ENCODE measurements around the gene PWWP2B.

PWWP2B gene

DNA sequence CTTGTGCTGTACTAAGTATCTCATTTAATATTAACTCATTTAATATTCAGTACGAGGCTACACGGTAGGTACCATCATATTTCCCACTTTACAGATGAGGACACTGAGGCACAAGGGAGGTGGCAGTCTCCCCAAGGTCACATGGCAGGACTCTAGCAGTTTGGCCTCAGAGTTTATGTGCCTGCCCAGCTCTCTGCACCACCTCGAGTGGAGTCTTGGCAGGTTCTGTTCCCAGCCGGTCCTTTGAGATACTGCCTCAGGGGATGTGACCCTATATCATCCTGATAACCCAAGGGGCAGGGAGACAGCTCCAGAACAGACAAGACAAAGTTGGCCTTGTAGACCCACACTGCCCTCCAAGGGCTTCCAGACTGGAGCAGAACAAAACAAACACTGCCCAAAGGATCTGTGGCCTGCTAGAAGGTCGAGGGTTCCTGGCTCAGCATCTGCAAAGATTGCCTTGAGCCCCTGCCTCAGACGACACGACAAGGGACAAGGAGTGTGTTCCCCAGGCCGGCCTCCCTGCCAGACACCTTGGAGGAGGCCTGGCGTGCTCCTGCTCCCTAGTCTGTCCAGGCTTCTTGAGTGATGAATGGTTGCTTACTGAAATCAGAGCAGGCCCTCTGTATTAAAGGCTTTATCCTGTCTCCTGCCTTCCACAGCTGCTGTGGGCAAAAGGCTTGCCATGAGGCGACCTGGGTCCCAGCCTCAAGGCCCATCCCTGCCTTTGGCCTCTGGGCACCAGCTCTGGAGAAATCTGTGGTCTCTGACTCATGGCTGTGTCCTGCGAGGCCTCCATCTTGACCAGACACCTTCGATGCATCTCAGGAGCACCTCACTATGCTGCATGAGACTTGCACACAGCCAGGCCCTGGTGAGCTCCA is 3.9 kb upstream of the PWWP2B start:
- no peak for DNase-seq (ENCODE audit: low read depth in 4 of 4, low spot score in 1 of 4)

DNA sequence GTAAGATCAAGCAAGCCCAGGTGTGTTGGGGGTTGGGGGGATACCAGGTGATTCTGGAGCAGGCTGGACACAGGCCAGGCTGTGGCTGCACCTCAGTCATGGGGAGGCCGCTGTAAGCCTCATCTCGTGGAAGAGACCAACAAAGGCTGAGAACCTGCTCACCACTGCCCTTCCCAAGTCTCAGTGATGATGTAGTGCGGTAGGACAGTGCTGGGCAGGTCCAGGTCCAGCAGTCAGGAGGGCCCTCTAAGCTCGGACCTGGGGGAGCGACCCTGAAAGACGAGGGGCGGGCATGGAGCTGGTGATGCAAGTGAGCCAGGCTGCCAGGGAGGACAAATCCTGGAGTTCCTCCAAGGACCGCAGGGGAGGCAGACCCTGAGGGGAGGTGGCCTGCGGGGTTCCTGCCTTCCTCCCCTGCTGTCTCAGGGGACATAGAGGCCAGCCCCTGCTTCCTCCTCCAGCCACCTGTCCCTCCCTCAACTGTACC is 3.3 kb upstream of the PWWP2B start:
- DNase-seq (ENCODE audit: low read depth in 4 of 4, low spot score in 1 of 4): no peak

DNA sequence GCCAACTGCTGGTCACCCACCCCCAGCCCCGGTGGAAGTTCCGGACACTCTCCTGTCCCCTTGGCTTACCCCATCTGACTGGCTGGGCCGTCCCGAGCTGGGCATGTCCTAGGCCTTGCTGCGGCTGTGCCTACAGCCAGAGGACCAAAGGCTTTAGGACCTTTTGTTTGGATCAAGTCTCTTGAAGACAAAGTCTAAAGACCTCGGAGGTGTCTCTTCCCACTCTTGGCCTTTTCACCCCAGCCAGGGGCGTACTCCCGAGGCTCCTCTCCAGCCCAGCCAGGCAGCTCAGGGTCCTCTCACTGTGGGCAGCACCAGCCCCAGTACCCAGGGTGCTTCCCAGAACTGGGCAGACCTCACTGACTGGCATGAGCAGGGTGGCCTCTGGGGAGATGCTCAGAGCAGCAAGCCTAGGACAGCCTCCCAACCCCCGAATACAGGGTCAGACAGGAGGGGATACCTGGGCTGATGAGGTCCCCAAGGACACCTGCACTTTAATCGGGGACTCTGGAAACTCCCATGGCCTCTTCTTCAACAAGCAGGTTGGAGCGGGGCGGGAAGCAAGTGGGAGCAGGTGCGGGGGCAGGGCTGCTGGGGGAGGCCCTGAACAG is 2.7 kb upstream of the PWWP2B start:
- DNase-seq (ENCODE audit: low read depth in 4 of 4, low spot score in 1 of 4): no peak

DNA sequence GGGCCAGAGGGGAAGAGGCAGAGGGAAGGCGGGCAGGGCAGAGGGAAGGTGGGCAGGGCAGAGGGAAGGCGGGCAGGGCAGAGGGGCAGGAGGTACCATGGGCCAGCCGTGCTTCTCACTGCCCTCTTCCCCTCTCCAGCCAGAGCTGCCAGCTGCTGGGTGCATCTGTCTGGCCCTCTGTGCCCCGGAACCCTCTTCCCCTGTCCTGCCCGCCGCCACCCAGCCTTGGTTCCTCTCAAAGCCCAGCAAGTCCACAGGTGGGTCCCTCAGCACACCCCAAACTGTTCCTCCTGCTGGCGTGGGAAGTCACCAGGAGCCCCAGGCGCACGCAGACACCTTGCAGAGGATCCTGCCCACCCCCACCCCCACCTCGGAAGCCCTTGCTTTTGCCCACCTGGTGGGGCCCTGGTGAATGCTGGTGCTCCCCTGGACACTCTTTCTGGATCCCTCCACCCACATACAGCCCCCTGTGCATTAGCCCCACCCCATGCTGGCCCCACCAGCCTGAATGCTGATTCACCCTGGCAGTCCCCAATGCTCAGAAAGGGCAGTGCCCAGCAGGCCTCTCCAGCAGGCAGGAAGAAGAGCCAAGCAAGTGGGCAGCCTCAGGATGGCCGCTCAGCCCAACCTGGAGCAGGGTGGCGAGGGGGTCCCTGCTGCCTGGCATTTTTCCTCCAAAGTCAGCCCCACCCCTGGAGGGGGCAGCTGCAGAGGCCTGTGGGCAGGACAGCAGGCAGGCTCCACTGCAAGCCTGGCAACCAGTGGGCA is 1.9 kb upstream of the PWWP2B start:
- no peak for DNase-seq (ENCODE audit: low read depth in 4 of 4, low spot score in 1 of 4)

DNA sequence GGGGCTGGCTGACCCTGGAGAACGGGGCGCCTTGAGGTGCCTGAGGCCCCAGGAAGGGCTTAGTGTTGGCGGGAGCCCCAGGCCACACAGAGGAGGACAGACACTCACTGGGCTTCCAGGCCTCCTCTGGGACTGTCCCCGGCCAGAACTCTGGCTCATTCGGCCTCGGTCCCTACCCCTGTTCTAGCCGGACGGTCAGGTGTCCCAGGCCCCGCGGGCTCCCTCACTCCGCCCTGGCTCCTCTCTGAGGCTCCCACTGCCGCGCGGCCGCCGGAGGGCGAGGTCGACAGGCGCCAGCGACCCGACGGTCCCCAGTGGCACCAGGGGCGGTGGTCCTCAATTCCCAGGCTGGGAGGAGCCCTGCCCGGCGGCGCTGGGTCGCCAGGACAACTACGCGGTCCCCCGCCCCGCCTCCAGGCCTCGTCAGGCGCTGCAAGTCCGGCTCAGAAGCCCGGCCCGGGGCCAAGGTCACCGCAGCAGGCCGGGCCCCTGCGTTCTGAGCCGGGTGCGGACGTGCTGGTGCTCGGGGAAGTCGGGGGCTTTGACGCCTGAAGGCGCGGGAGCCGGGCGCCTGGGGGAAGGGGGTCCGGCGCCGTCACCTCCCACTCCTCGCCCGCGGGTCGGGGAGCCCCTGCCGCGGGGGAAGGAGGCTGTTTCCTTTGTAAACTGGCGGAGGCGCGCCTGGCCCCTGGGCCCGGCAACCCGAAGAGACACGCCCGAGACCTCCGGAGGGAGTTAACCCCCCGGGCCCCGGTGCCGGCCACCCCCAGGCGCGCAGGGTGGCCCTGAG is 1.1 kb upstream of the PWWP2B start:
- DNase-seq (ENCODE audit: low read depth in 4 of 4, low spot score in 1 of 4): no peak

DNA sequence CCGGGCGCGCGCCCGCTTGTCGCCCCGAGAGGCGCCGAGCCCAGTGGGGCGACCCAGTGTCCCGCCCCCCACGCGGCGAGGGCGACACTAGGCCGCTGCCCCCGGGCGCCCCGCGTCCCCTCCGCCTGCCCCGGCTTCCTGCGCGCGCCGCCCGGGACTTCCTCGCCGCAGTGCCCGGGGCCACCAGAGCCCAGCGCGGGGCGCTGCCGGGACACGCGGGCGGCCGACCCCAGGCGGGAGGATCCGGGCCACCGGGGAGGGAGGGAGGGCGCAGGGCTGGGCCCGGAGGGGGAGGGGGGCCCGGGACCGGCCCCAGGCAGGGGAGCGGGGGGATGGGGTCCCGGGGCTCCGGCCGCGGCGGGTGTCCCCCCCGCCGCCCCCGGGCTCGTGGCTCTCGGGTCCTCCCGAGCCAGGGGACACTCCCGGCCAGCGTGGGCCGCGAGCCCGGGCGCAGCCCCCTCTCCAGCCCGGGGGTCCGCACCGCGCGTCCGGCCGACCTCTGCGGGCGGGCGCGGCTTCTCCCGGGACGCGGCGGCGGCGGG is 435 bp upstream of the PWWP2B start:
- peak in 3 of 4 experiments; percentile 22 to 29 (median 28) for DNase-seq (ENCODE audit: low read depth in 4 of 4, low spot score in 1 of 4)

DNA sequence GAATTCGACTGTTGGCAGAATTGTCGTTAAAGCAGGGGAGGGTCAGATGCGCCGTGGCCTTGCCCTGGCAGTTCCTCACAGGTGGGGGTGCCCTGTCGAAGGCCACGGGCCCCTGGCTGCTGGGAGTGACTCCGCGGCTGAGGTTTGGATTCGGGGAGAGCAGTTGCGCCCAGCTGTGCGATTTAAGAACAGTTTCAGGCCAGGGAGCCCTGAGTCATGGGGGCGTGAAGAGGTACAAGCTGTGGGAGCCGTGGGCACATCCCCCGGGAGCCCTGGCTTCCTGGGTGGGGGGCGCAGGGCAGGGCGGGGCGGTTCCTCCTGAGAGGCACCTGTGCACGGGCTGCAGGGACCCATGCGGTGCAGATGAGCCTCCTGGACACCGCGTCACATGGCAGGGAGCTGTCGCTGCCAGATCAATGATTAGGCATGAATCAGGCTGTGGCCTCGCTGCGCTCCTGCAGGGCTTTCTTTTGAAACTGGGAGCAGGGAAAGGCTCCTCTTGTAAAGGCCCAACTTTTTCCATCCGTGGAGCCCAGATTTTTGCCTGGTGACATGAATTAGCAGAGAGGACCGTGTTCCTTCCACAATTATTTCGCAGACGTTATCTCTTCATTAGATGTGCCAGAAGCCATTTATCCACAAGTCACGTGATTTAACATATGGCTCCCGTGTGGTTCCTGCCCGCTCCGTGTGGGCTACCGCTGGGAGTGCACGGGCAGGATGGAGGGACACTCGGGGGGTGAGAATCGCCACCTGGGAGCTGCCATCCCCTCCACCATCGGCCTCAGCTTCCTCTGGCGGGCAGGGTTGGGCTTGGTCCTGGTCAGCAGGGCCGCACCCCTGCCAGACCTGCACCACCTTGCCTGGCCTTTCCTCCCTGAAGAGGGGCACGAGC is 918 bp downstream of the PWWP2B start:
- DNase-seq (ENCODE audit: low read depth in 4 of 4, low spot score in 1 of 4): peak in 2 of 4 experiments; percentile 24 to 30

DNA sequence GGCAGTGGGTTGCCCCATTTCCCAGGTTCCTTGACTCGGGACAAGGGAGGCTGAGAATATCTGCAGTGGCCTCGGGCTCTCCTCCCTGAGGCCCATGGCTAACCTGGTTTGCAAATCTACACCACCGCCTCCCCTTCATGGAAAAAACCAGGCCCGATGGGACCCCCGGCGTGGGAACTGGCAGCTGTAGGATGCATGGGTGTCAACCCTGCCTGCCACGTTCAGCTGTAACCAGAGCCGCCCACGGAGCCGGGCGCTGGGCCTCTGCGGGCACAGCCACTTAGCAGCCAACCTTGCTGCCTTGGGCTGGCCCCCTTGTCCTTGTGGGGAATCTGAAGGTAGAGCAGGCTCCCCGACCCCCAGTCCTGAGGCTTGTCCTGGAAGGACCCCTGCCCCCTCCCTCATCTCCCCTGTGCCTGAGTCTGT is 1.6 kb downstream of the PWWP2B start:
- DNase-seq (ENCODE audit: low read depth in 4 of 4, low spot score in 1 of 4): no peak

DNA sequence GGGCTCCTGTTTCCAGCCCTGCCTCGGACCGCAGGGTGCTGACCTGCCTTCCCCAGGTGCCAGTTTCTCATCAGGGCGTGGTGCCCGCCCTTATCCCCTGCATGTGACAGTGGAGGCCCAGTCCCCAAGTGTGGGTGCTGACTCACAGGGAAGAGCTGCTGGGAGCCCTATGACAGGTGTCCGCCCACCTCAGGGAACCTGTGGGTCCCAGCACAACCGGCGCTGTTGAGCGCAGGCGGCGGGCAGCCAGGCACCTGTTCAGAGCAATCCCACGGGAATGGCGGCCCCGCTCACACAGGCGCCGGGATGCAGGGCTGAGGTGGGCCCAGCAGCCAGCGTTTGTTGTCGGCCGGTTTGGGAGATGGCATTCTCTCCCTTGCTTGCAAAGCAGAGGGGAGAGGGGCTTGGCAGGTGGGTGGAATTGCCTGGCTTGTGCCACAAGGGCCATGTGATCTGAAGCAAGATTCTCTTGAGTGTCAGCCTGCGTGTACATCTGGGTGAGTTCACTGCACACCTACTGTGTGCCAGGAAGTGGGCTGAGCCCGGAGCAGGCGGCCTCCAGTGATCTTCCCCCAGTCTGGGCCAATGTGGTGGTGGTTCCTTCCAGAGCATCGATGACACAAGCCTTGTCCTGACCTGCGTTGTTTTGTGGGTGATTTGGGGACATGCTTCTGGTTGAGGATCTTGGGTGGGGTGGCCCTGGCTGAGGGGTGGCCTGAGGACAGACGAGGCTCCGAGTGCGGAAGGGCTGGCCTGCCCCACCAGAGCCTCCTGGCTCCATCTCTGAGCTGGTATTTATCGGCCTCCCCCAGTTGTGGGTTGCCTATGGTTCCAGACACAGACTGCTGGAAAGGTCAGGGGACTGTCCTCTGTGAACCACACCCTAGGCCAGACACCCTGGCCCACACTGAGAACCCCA is 2.4 kb downstream of the PWWP2B start:
- DNase-seq (ENCODE audit: low read depth in 4 of 4, low spot score in 1 of 4): no peak

DNA sequence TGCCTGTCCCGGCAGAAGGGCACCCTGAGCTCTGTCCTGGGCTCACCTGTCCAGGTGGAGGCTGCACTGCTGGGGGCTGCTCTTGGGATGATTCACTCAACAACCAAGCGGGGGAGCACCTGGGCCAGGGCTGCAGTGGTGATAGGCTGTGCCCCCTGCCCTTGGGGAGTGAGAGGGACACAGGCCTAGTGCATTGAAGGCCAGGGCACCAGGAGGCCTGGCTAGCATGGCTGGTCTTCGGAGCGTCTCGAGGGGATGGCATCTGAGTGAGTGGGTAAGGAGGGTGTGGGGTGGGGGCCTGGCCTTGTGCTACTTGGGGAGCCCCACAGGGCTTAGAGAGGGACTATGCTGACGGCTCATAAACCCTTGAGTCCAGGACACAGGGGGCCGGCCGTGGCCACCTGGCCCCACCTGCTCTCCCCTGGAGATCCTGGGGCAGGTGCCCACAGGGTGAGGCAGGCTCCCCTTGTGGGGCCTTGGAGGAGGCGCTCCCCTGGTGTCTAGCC is 3.1 kb downstream of the PWWP2B start:
- no peak for DNase-seq (ENCODE audit: low read depth in 4 of 4, low spot score in 1 of 4)

DNA sequence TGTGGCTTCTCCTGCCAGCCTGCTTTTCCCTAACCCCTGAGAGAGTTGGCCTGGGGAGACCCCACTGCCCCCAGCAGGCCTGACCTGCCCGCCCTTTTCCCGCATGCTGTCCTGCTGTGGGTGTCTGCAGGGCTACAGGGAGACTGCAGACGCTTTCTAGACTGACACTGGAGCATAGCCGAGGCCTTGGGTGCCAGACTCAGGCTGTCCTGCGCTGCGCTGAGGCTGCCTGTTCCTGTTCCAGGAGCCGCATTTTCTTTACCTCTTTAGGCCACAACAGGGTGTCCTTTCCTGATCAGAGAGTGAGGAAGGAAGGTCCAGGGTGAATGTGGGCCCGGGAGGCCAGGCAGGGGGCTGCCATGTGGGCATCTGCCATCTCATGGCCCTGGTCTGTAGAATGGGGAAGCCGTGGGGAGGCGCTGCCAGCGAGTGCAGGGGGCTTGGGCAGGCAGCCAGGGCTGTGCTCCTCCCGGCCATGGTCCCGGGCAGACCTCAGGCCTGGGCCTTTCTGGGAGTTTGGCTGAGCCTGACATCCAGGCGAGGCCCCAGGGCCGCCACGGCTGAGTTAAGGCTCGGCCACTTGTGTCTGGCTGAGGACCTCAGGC is 3.6 kb downstream of the PWWP2B start:
- DNase-seq (ENCODE audit: low read depth in 4 of 4, low spot score in 1 of 4): no peak

DNA sequence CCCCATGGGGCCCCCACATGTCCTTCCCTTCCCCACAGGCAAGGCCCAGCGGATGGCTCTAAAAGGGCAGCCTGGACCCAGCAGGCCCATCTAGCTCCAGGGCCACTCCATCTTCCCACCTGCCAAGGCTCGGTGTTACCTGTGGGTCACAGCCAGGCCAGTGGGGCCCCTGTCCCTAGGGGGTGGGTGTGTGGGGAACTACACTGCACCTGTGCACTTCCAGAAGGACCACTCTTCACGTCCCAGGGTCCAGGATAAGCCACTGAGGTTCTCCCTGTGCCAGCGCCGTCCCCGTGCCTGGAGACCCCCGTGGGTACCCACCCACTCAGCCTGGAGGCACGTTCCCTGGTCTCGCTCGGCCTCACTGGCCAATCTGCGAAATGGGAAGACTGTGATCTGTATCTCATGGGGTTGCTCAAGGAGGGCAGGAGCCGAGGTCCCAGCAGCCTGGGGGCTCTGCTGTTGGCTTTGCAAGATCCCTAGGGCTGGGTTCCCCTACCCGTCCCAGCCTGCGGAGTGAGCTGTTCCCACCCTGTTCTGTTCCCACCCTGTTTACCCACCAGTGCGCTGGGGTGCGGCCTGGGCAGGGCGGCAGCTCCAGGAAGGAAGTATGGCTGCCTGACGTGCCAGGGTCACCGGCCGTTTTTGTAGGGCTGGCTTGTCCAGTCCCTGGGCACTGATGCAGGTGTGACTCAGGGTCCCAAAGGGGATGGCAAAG is 4.6 kb downstream of the PWWP2B start:
- no peak for DNase-seq (ENCODE audit: low read depth in 4 of 4, low spot score in 1 of 4)

DNA sequence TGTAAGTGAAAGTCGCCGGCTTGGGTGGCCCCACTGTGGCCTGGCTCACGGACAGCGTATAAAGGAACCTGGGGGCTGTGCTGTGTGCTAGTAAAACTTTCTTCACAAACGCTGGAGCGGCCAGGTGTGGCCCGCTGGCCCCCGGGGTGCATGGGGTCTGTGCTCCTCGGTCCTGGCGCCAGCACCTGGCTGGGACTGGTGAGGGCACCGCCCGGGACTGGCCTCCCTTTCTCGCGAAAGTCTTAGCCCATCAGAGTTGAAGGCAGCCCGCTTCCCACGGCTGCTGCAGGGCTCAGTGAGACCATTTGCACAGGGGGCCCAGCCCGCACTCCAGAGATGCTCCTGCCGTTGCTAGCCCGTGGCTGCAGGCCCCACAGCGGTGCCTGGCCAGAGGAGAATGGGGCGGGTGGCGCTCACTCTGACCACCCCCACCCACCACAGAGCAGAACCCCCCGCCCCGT is 5.8 kb downstream of the PWWP2B start:
- DNase-seq (ENCODE audit: low read depth in 4 of 4, low spot score in 1 of 4): no peak

DNA sequence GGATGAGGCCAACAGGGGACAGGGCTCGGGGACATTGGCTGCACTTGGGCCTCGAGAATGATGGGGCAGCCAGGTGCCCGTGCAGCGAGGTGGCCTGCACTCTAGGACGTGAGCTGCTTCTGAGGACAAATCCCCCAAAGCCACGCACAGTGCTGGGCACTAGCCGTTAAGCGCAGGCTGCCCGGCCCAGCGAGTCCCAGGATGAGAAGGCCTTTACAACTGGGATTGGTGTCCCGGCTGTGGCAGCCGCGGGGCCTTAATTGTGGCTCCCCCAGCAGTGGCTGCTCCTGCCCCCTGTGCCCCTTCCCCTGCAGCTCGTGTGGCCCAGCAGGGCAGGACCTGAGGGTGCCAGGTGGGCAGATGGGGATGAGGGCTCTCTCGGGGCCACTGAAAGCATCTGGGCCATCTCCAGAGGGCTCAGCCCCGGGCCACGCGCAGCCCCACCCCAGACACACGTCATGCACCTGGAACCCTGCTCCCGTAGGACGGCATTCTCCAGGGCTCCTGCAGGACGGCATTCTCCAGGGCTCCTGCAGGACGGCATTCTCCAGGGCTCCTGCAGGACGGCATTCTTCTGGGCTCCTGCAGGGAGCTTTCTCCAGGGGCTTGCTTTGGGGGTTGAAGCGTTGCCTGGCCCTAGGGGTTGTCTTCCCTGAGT is 6.6 kb downstream of the PWWP2B start:
- DNase-seq (ENCODE audit: low read depth in 4 of 4, low spot score in 1 of 4): no peak

DNA sequence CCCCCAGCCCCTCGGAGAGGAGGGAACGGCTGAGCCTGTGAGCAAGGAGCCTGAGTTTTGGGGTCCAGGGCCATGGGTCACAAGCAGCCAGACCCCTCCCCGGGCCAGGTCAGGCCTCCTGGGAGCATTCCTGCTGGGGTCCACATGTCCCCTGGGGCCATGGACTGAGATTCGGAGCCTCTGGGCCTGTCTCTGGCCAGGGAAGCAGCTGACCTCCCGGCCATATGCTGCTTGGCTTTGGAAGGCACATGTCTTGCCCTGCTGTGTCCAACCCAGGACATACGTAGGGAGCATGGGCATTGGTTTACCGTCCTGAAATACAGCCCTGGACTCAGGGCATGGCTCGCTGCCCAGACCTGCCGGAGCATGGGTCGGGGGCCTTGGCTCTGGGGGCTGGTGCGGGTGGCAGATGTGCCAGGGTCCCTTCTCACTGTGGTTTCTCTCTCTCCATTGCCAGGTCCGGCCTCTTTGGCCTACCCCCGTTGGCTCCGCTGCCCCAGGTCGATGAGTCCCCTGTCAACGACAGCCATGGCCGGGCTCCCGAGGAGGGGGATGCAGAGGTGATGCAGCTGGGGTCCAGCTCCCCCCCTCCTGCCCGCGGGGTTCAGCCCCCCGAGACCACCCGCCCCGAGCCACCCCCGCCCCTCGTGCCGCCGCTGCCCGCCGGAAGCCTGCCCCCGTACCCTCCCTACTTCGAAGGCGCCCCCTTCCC is 7.3 kb downstream of the PWWP2B start:
- no peak for DNase-seq (ENCODE audit: low read depth in 4 of 4, low spot score in 1 of 4)

DNA sequence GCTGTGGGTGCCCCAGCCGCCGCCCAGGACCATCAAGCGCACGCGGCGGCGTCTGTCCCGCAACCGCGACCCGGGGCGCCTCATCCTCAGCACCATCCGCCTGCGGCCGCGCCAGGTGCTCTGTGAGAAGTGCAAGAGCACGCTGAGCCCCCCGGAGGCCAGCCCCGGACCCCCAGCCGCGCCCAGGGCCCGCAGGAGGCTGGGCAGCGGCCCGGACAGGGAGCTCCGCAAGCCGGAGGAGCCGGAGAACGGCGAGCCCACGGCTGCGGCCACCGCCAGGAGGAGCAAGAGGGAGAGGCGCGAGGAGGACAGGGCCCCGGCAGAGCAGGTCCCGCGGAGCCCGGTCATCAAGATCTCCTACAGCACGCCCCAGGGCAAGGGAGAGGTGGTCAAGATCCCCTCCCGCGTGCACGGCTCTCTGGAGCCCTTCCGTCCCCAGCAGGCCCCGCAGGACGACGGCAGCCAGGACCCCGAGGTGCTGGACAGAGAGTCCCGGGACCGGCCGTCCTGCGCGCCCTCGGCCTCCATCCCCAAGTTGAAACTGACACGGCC is 8.0 kb downstream of the PWWP2B start:
- no peak for DNase-seq (ENCODE audit: low read depth in 4 of 4, low spot score in 1 of 4)
